HG02571 (cell line): Measurements from ENCODE around the gene SPECC1L.
"Not testable (repeated sequence)": the region's sequence is repeated elsewhere in the genome, so short reads cannot be mapped to it uniquely, and the experiment has no call there.

Source experiments
- ATAC-seq: cut with Tn5 transposase; IDR thresholded peaks from one replicate; pipeline ENCODE4 v1.9.1; 2021; ENCODE audit warnings: mild to moderate bottlenecking, moderate library complexity; ENCODE audit not compliant: unreplicated experiment

Gene SPECC1L

GRCh38 chr22:24270556-24271385, at the start of gene SPECC1L:
TSS of gene SPECC1L (plus strand) at chr22:24270831. CDS start at chr22:24302232, 31,401 bp downstream.
- peak; percentile 85 for ATAC-seq

DNA sequence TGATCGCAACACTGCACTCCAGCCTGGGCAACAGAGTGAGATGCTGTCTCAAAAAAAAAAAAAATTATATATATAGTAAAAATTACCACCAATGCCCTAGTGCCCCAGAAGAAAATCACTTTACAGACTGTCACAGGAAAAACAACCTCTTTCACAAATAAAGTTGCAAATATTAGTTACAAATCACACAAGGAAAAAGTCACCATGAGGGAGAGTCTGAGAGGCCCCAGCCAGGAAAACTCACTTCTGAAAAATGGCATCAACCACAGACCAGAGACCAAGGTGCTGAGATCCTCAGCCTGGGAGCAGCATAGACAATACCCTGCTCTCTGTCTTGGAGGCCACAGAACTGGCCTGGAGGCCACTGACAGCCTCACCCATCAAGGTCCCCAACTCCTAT, 46.2 kb upstream of the SPECC1L start:
- ATAC-seq = no peak

- ATAC-seq = no peak
These were observed 45.5 kb upstream of the SPECC1L start for GRCh38 chr22:24225044-24225601.

DNA sequence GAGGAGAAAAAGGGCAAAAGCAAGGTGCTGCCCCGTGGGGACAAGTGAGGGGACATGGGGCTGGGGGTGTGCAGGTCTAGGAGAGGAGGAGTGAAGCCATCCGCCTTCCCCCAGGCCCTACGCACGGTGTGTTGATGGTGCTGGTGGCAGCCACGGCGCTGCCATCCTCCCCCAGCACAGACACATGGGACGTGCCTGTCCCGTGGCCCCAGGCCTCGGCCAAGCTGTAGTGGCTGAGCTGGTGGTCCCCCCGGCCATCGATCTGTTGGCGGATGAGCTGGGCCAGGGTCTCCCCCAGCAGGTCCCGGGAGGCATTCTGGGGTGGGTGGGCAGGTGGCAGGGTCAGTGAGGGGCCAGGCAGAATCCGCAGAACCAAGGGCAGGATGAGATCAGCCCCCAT, 44.7 kb upstream of the SPECC1L start:
- ATAC-seq = no peak

- ATAC-seq = no peak
These were observed 39.5 kb upstream of the SPECC1L start for GRCh38 chr22:24230911-24231656.

DNA sequence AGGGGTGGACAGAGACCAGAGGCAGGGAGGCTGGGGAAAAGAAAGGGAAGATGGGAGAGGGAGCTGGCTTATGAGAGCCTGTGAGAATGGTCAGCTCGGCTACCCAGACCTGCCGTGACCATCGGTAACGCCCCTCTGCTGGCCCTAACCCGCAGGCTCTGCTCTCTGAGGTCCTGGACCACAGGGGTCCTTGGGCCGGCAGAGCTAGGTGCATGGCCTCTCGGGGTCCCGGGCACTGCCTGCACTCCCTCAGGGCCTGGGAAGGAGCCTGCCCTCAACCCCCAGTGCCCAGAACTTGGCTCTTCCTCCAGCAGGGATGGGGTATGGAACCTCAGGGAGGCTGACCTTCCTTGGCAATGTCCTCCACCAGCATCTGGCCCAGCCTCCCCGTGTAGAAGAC, 38.9 kb upstream of the SPECC1L start:
- no peak for ATAC-seq

- ATAC-seq = no peak
These were observed 38.5 kb upstream of the SPECC1L start for GRCh38 chr22:24232124-24232523.

GRCh38 chr22:24232725-24233124, 37.9 kb upstream of the SPECC1L start:
- ATAC-seq = no peak

- ATAC-seq = no peak
These were observed 37.4 kb upstream of the SPECC1L start for GRCh38 chr22:24233235-24233634.

- ATAC-seq = no peak
These were observed 36.8 kb upstream of the SPECC1L start for GRCh38 chr22:24233816-24234215.

GRCh38 chr22:24235315-24235714, 35.3 kb upstream of the SPECC1L start:
- no peak for ATAC-seq

DNA sequence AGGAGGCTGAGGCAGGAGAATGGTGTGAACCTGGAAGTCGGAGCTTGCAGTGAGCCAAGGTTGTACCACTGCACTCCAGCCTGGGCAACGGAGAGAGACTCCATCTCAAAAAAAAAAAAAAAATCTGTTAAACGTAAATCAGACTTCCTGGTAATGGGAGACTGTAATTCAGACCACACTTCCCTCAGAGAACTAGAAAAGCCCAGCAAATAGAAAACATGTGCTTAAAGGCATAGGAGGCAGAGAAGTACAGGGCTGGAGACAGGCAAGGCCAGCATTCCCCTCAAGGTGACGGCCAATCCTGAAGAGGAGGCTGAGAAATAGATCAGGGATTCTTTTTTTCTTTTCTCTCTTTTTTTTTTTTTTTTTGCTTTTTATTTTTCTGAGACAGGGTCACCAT, 34.0 kb upstream of the SPECC1L start:
- ATAC-seq = no peak

DNA sequence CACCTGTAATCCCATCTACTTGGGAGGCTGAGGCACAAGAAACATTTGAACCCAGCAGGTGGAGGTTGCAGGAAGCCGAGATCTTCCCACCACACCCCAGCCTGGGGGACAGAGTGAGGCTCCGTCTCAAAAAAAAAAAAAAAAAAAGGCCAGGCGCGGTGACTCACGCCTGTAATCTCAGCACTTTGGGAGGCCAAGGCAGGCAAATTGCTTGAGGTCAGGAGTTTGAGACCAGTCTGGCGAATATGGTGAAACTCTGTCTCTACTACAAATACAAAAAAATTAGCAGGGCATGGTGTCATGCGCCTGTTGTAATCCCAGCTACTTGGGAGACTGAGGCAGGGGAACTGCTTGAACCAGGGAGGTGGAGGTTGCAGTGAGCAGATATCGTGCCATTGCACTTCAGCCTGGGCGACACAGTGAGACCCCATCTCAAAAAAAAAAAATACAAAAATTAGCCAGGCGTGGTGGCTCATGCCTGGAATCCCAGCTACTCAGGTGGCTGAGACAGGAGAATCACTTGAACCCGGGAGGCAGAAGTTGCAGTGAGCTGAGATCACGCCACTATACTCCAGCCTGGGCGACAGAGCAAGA, 32.4 kb upstream of the SPECC1L start:
- ATAC-seq = not testable (repeated sequence)

GRCh38 chr22:24240381-24240780, 30.2 kb upstream of the SPECC1L start:
- ATAC-seq = no peak

GRCh38 chr22:24240985-24241692, 29.5 kb upstream of the SPECC1L start:
- ATAC-seq = not testable (repeated sequence)

GRCh38 chr22:24243417-24243816, 27.2 kb upstream of the SPECC1L start:
- not testable (repeated sequence) for ATAC-seq

DNA sequence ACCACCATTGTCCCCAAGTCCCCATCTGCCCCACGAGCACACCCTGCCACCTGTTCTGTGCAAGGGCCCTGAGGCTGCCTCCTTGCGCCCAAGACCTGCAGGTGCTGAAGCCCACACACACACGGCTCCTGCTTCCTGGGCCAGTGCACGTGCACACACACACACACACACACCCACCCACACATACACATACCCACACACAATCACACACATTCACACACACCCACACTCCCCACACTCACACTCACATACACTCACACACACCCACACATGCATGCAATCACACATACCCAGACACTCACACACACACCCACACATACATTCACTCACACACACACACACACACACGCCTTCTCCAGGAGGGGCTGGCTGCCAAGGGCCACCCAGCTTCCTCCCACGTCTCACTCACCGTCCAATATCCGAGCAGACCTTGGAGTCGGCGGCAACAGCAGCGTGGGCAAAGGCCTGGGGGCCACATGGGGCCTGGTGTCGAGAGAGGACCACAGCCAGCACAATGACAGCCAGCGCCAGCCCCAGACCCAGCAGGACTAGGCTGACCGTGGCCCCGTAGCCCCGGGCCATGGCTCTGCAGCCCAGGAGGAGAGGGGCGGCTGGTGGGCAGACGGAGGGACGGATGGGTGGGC, 26.4 kb upstream of the SPECC1L start:
- no peak for ATAC-seq

DNA sequence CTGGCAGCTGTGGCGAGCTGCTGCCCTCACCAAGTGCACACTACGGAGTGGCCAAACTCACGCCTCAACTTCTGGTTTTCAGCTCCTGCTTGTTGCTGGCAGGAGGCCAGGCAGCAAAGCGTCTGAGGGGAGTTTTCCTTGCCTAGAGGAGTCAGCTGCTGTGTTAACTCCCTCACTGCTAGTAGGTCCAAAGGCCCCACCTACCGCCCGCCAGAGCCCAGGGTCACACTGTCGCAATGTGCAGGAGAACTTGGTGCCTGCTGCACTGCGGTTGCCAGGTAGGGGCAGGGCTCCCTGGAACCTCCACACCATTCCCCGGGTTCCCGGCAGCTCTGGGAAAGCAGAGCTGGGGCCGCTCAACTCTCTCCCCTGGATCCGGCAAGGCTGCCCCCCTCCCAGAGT, 25.6 kb upstream of the SPECC1L start, which contains the start of gene GGT5:
GGT5 (minus strand) TSS at position 53 of the 402 bp plus-strand sequence. CDS start 357 bp downstream, outside the sequence.
- ATAC-seq = not testable (repeated sequence)

DNA sequence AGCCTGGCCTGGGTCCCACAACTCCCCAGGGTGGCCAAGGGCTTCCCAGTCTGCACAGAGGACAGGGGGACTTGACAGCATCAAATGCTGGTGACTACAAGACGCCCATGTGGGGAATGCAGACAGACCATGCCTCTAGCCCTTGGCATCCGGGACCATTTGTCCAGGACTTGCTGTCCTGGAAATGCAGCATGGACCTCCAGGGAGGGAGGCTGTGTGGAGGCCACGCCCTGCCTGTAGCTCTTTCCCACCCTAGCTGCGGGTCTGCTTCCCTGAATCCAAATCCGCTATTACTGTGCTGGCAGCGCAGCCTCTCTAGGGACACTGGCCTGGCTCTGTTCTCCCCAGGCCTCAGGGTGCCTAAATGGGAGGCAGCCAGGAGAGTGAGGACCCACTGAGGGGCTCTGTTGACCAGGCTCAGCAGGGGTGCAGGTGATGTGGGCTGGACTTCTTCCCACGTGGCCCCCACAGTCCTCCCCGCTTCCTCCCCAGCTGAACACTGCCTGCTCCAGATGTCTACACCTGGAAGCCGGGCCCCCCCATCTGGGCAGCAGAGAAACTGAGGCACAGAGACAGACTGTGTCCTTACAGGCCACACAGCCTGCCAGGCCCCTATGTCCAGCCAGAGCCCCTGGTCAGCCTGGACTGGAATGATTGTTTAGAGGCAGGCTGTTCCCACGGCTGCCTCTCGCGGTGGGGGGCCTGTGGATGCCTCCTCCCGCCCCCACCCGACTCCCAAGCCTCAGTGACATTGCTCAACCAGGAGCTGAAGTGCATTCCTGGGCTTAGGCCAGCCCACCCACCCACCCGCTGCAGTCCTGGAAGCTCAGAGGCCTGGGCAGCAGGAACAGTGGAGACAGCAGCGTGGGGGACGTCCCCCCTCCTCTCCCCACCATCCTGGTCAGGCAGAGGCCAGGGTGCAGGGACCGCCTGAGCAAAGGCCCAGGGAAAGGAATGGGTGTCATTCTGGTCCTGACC, 24.8 kb upstream of the SPECC1L start:
- not testable (repeated sequence) for ATAC-seq
